GM23248 (cell line): ENCODE results near the gene PLCB1.

Source experiments
- EZH2 ChIP-seq: fragments of 200-600 bp; sonication (generic); IDR thresholded peaks from 2 replicates; pipeline ENCODE4 v1.6.1; 2018; ENCODE audit warnings: antibody characterized with exemption, mild to moderate bottlenecking; ENCODE audit not compliant: insufficient read depth, poor library complexity, severe bottlenecking
- EZH2phosphoT487 ChIP-seq: fragments of 200-600 bp; sonication (generic); IDR thresholded peaks from 2 replicates; pipeline ENCODE4 v1.6.1; 2018; ENCODE audit warnings: antibody characterized with exemption, moderate library complexity, mild to moderate bottlenecking, low read depth; ENCODE audit not compliant: insufficient read depth

DNA sequence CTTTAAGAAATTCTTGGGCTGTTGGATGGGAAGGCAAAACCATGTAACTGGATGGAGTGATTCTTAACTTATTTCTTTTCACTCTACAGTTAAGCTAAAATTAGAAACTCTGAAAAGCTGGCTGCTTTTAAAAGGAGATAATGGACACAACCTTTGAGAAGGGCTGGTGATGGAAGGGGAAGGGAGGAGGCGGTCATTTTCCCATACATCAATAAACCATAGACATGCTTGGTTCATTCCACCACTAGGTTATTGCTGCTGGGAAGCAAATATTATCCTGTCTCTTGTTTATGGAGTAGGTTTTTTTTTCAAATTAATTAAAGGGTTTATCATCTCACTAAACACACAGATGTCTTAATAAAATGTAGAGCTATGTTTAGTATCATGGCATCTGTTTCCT is 76.2 kb downstream of the PLCB1 start:
- TF ChIP-seq EZH2, result no peak
- TF ChIP-seq EZH2phosphoT487, result no peak
